ENCODE data around the gene OR5B12.

The OR5B12 gene

DNA sequence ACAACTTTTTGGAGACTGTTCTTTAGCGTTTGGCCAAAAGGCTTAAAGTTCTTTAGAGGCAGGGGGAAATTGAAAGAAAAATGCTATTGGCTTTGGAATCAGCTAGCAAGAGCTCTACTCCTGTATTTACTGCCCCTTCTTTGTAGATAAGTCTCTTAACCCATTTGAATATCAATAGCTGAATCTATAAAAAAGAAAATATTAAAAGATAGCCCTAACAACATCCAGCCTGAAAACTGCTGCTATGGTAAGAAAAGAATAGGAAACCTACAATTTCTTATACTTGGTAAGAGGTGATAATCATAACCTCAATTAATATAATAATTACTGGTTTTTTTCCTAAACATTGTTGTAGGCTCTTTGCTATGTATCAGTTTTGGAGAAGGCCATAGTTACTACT, at the start of gene OR5B12:
OR5B12 (minus strand) TSS at position 101 of the 400 bp plus-strand sequence. CDS start 2,085 bp downstream, outside the sequence.
- DNase-seq (ENCODE audit: low read depth) = no peak
- H3K4me3 ChIP-seq (ENCODE audit: low read length) = no peak within 1 kb of the TSS
- TF ChIP-seq CTCF (conservative IDR thresholded peaks at IDR 0.05; ENCODE audit: low read depth, low read length) = no peak

- no peak for DNase-seq (ENCODE audit: low read depth)
- TF ChIP-seq CTCF (conservative IDR thresholded peaks at IDR 0.05; ENCODE audit: low read depth, low read length) = no peak
- H3K4me3 ChIP-seq (ENCODE audit: low read length) = no peak overlapping the region
These were observed 48.8 kb upstream of the OR5B12 start for GRCh38 chr11:58490827-58491226.

DNA sequence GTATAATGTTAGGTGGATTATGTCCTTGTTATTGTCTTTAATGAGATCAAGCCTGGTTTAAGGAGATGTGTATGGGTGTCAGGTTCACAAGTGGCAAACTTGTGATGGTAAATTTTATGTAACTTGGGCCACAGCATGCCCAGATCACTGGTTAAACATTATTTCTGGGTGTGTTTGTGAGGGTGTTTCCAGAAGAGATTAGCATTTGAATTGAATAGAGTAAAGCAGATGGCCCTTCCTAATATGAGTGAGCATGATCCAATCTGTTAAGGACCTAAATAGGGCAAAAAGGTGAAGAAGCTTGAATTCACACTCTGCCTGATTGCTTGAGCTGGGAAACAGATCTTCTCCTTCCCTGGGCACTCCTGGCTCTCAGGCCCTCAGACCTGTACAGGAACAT, 45.1 kb upstream of the OR5B12 start:
- TF ChIP-seq CTCF (conservative IDR thresholded peaks at IDR 0.05; ENCODE audit: low read depth, low read length) = no peak
- no peak for DNase-seq (ENCODE audit: low read depth)
- no peak overlapping the region for H3K4me3 ChIP-seq (ENCODE audit: low read length)

- DNase-seq (ENCODE audit: low read depth) = no peak
- H3K4me3 ChIP-seq (ENCODE audit: low read length) = no peak overlapping the region
- TF ChIP-seq CTCF (conservative IDR thresholded peaks at IDR 0.05; ENCODE audit: low read depth, low read length) = no peak
These were observed 43.9 kb upstream of the OR5B12 start for GRCh38 chr11:58485961-58486360.

- no peak for DNase-seq (ENCODE audit: low read depth)
- H3K4me3 ChIP-seq (ENCODE audit: low read length) = no peak overlapping the region
- TF ChIP-seq CTCF (conservative IDR thresholded peaks at IDR 0.05; ENCODE audit: low read depth, low read length) = no peak
These were observed 29.9 kb upstream of the OR5B12 start for GRCh38 chr11:58471892-58472291.

GRCh38 chr11:58466293-58466692, 24.3 kb upstream of the OR5B12 start:
- DNase-seq (ENCODE audit: low read depth) = no peak
- TF ChIP-seq CTCF (conservative IDR thresholded peaks at IDR 0.05; ENCODE audit: low read depth, low read length) = no peak

DNA sequence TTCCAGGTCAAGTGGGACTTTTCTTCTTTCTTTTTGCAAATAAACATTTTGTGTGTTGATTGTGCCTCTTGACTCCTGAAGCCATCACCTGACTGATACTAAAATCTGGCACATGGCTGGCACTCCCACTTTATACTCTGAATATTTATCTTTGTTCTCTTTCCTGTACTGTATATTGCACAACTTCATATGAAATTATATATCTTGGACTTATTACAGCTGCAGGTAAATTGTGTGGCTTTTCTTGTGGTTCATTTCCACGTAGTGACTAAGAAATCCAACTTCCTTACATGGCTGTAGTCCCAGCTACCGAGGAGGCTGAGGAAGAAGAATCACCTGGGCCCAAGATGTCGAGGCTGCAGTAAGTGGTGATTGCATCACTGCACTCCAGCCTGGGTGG, 23.7 kb upstream of the OR5B12 start:
- no peak overlapping the region for H3K4me3 ChIP-seq (ENCODE audit: low read length)
- DNase-seq (ENCODE audit: low read depth) = no peak
- TF ChIP-seq CTCF (conservative IDR thresholded peaks at IDR 0.05; ENCODE audit: low read depth, low read length) = no peak

More at GRCh38 chr11:58466293-58466692, 24.3 kb upstream of the OR5B12 start:
- no peak overlapping the region for H3K4me3 ChIP-seq (ENCODE audit: low read length)
